IMR-90 (cell line): Measurements from ENCODE around the gene TNRC6A. TPM values are rescaled to one million over a fixed set of nuclear protein-coding genes. Genes with fewer than 3 reads are reported as not detected.

Experiments used
- ATAC-seq: fragments of 200-7000 bp; cut with Tn5 transposase; 2 replicates; pipeline ENCODE4 v1.9.1; 2020; ENCODE audit warnings: low read depth, mild to moderate bottlenecking, moderate library complexity
- BruUV-seq: library from RNA; stranded (reverse); fragments of 400-500 nt; replicated peaks from 2 replicates; lab custom pipeline; 2021; lab: Mats Ljungman, UMichigan
- CTCF ChIA-PET: fragments of 300-600 bp; formaldehyde crosslinking; extraction: SDS; loops from one replicate; lab custom pipeline; 2021; ENCODE audit warnings: antibody characterized with exemption; lab: Yijun Ruan, JAX
- POLR2A ChIA-PET: fragments of 300-600 bp; sonication (Branson Sonifier 250); formaldehyde crosslinking; loops from one replicate; lab custom pipeline; 2022; ENCODE audit warnings: antibody characterized with exemption; ENCODE audit not compliant: unreplicated experiment; lab: Charles Lee
- DNase-seq: peaks from one replicate; pipeline ENCODE4 v3.0.0; 2013
- H2AFZ ChIP-seq: replicated peaks from 2 replicates; pipeline ENCODE3; 2013; ENCODE audit warnings: low read length, mild to moderate bottlenecking; ENCODE audit not compliant: poor library complexity
- H2AK5ac ChIP-seq: 2 replicates; pipeline ENCODE4 v1.6.1; 2013; ENCODE audit warnings: low read depth, low read length, inconsistent platforms
- H2AK9ac ChIP-seq: replicated peaks from 2 replicates; pipeline ENCODE3; 2013; ENCODE audit warnings: mild to moderate bottlenecking, low read depth, low read length, moderate library complexity; ENCODE audit not compliant: poor library complexity
- H2BK120ac ChIP-seq: 2 replicates; pipeline ENCODE4 v1.6.1; 2013; ENCODE audit warnings: low read depth, low read length, inconsistent platforms
- H2BK15ac ChIP-seq: 3 replicates; pipeline ENCODE4 v1.6.1; 2013; ENCODE audit warnings: low read depth, low read length, inconsistent platforms
- H2BK20ac ChIP-seq: 2 replicates; pipeline ENCODE4 v1.6.1; 2013; ENCODE audit warnings: low read depth, mild to moderate bottlenecking, inconsistent platforms, low read length, moderate library complexity
- H2BK5ac ChIP-seq: 2 replicates; pipeline ENCODE4 v1.6.1; 2013; ENCODE audit warnings: mild to moderate bottlenecking, low read depth, low read length, inconsistent platforms; ENCODE audit not compliant: poor library complexity, severe bottlenecking
- H3K14ac ChIP-seq: replicated peaks from 2 replicates; pipeline ENCODE4 v1.6.1; 2013; ENCODE audit warnings: low read depth, low read length, inconsistent platforms
- H3K18ac ChIP-seq: 2 replicates; pipeline ENCODE4 v1.6.1; 2013; ENCODE audit warnings: low read depth, low read length, control low read depth
- H3K23ac ChIP-seq: 2 replicates; pipeline ENCODE4 v1.6.1; 2013; ENCODE audit warnings: low read depth, low read length, inconsistent platforms
- H3K27ac ChIP-seq: 2 replicates; pipeline ENCODE4 v1.5.1; 2013; ENCODE audit warnings: mild to moderate bottlenecking, control low read depth, low read length; ENCODE audit not compliant: insufficient read depth
- H3K27me3 ChIP-seq: 2 replicates; pipeline ENCODE4 v1.6.1; 2013; ENCODE audit warnings: low read length; ENCODE audit not compliant: control insufficient read depth, insufficient read depth
- H3K36me3 ChIP-seq: 2 replicates; pipeline ENCODE4 v1.6.1; 2013; ENCODE audit warnings: low read length, mixed read lengths; ENCODE audit not compliant: control insufficient read depth, insufficient read depth
- H3K4ac ChIP-seq: 2 replicates; pipeline ENCODE4 v1.6.1; 2013; ENCODE audit warnings: low read depth, low read length, inconsistent platforms
- H3K4me1 ChIP-seq: 2 replicates; pipeline ENCODE4 v1.6.1; 2013; ENCODE audit warnings: low read length, mixed read lengths; ENCODE audit not compliant: control insufficient read depth, insufficient read depth
- H3K4me2 ChIP-seq: 2 replicates; pipeline ENCODE4 v1.6.1; 2013; ENCODE audit warnings: low read depth, mild to moderate bottlenecking, control low read depth, low read length, moderate library complexity
- H3K4me3 ChIP-seq: 2 replicates; pipeline ENCODE4 v1.5.1; 2013; ENCODE audit warnings: low read depth, mild to moderate bottlenecking, control low read depth, low read length, moderate library complexity; ENCODE audit not compliant: insufficient read depth
- H3K56ac ChIP-seq: 2 replicates; pipeline ENCODE4 v1.6.1; 2013; ENCODE audit warnings: low read length, inconsistent platforms; ENCODE audit not compliant: insufficient read depth; ENCODE audit errors: extremely low read depth
- H3K79me1 ChIP-seq, 2 experiments: 2 replicates each; pipeline ENCODE4 v1.6.1; 2013; ENCODE audit warnings: low read length in 2 of 2, inconsistent platforms in 1 of 2, low read depth in 1 of 2
- H3K9ac ChIP-seq: 2 replicates; pipeline ENCODE4 v1.6.1; 2013; ENCODE audit warnings: low read depth, low read length, control low read depth
- H3K9me1 ChIP-seq: 2 replicates; pipeline ENCODE4 v1.6.1; 2013; ENCODE audit warnings: low read length, inconsistent platforms; ENCODE audit not compliant: insufficient read depth
- H3K9me3 ChIP-seq: 2 replicates; pipeline ENCODE4 v1.6.1; 2013; ENCODE audit warnings: low read length; ENCODE audit not compliant: control insufficient read depth, insufficient read depth
- H4K20me1 ChIP-seq: 2 replicates; pipeline ENCODE4 v1.6.1; 2013; ENCODE audit warnings: low read length, inconsistent platforms; ENCODE audit not compliant: insufficient read depth
- H4K5ac ChIP-seq: 2 replicates; pipeline ENCODE4 v1.6.1; 2013; ENCODE audit warnings: mild to moderate bottlenecking, low read depth, low read length, control low read depth
- H4K8ac ChIP-seq, 2 experiments: 2 replicates each; pipeline ENCODE4 v1.6.1; 2013; ENCODE audit warnings: low read depth in 2 of 2, low read length in 2 of 2, control low read depth in 1 of 2, inconsistent platforms in 1 of 2
- H4K91ac ChIP-seq: 2 replicates; pipeline ENCODE4 v1.6.1; 2013; ENCODE audit warnings: low read depth, low read length, inconsistent platforms; ENCODE audit not compliant: insufficient read depth
- BHLHE40 ChIP-seq: fragments of 150-350 bp; IDR thresholded peaks from 2 replicates; pipeline ENCODE4 v1.6.1; 2016; ENCODE audit warnings: mild to moderate bottlenecking, low read depth, low read length
- CEBPB ChIP-seq: IDR thresholded peaks from 2 replicates; pipeline ENCODE4 v1.6.1; 2012; ENCODE audit warnings: low read depth, low read length, improper control_type of control experiment
- CHD1 ChIP-seq: IDR thresholded peaks from 2 replicates; pipeline ENCODE4 v1.6.1; 2012; ENCODE audit warnings: low read depth, low read length, improper control_type of control experiment
- CTCF ChIP-seq: conservative IDR thresholded peaks from 2 replicates; pipeline ENCODE4 v1.5.1; 2012; ENCODE audit warnings: mild to moderate bottlenecking, low read depth, low read length, improper control_type of control experiment
- ELK1 ChIP-seq: fragments of 150-350 bp; IDR thresholded peaks from 2 replicates; pipeline ENCODE4 v1.6.1; 2016; ENCODE audit warnings: low read depth, mild to moderate bottlenecking, low read length, moderate library complexity, borderline replicate concordance
- FOS ChIP-seq: fragments of 150-350 bp; IDR thresholded peaks from 2 replicates; pipeline ENCODE4 v1.6.1; 2016; ENCODE audit warnings: low read depth, low read length
- MAFK ChIP-seq: IDR thresholded peaks from 2 replicates; pipeline ENCODE4 v1.6.1; 2012; ENCODE audit warnings: low read depth, low read length, improper control_type of control experiment
- MAZ ChIP-seq: IDR thresholded peaks from 2 replicates; pipeline ENCODE4 v1.6.1; 2012; ENCODE audit warnings: low read depth, mild to moderate bottlenecking, low read length, improper control_type of control experiment, moderate library complexity, borderline replicate concordance
- MXI1 ChIP-seq: IDR thresholded peaks from 2 replicates; pipeline ENCODE4 v1.6.1; 2012; ENCODE audit warnings: low read depth, mild to moderate bottlenecking, low read length, moderate library complexity, borderline replicate concordance
- NFE2L2 ChIP-seq: fragments of 150-350 bp; IDR thresholded peaks from 2 replicates; pipeline ENCODE4 v1.6.1; 2016; ENCODE audit warnings: low read depth, mild to moderate bottlenecking, low read length
- POLR2A ChIP-seq: IDR thresholded peaks from 2 replicates; pipeline ENCODE4 v1.6.1; 2012; ENCODE audit warnings: mild to moderate bottlenecking, low read depth, low read length
- RAD21 ChIP-seq: IDR thresholded peaks from 2 replicates; pipeline ENCODE4 v1.6.1; 2012; ENCODE audit warnings: low read length, improper control_type of control experiment
- RCOR1 ChIP-seq: IDR thresholded peaks from 2 replicates; pipeline ENCODE4 v1.6.1; 2012; ENCODE audit warnings: mild to moderate bottlenecking, low read length, improper control_type of control experiment; ENCODE audit not compliant: insufficient replicate concordance
- RFX5 ChIP-seq: IDR thresholded peaks from 2 replicates; pipeline ENCODE4 v1.8.0; 2012; ENCODE audit warnings: low read depth, mild to moderate bottlenecking, low read length, moderate library complexity
- SMC3 ChIP-seq: fragments of 150-350 bp; IDR thresholded peaks from 2 replicates; pipeline ENCODE4 v1.6.1; 2016; ENCODE audit warnings: low read depth, mild to moderate bottlenecking, antibody characterized with exemption, low read length, moderate library complexity
- USF2 ChIP-seq: fragments of 150-350 bp; IDR thresholded peaks from 2 replicates; pipeline ENCODE4 v1.6.1; 2017; ENCODE audit warnings: mild to moderate bottlenecking, antibody characterized with exemption, low read length, low read depth
- WGBS, 2 experiments: methylation state at CpG; one replicate each; pipeline versions ENCODE4 v1.1.5 to v1.1.7; 2013; ENCODE audit warnings: missing lambda C conversion rate in 2 of 2; ENCODE audit not compliant: insufficient read length in 1 of 2; ENCODE audit errors: extremely low coverage in 2 of 2; 5-methylcytosine and 5-hydroxymethylcytosine counted together
- dilution Hi-C: fragments of 300-500 bp; cut with HindIII; formaldehyde crosslinking; loops from one replicate; pipeline ENCODE4 v1.14.3; 2018; ENCODE audit warnings: low sequenced_read_pairs; ENCODE audit not compliant: unreplicated experiment
- in situ Hi-C: fragments of 300-500 bp; cut with MboI; formaldehyde crosslinking; loops from 3 replicates; pipeline ENCODE4 v1.14.3; 2019; ENCODE audit warnings: low sequenced_read_pairs, inconsistent platforms, mixed read lengths
- intact Hi-C: fragments of 100-400 bp; cut with micrococcal nuclease; formaldehyde crosslinking; loops from 2 replicates; pipeline ENCODE4 v1.10.0; 2022
- polyA plus RNA-seq, 3 experiments: library from polyadenylated mRNA; depleted of rRNA; stranded (reverse); fragments of >200 nt; gene quantifications; 2 replicates each; pipeline ENCODE4 v1.2.3, GENCODE V29; 2012; ENCODE audit warnings: low replicate concordance in 1 of 3
- total RNA-seq: library from RNA; depleted of rRNA; stranded (reverse); fragments of >200 nt; gene quantifications from 2 replicates; pipeline ENCODE4 v1.2.3, GENCODE V29; 2012

The TNRC6A gene
- total and polyA plus RNA-seq, 2 of the 4 experiments (the other 2 are of a cell fraction) = 32.4 to 42.3 TPM

GRCh38 chr16:24771132-24771778 lies 41.8 kb downstream of the TNRC6A start:
- Histone ChIP-seq H4K5ac (no peak overlapping the region), H2BK5ac (no peak overlapping the region), H3K9me1 (peaks cover 5% of the 10 kb centered on the region; the same call in 1 of the 2 replicates), H4K8ac (no peak overlapping the region; a peak in 1 of 4 replicates), H3K27ac (peak overlapping the region; percentile 19; the same call in 1 of the 2 replicates), H3K56ac (no peak overlapping the region), H3K18ac (no peak overlapping the region), H3K4me1 (peaks cover 8% of the 10 kb centered on the region), H2AK5ac (no peak overlapping the region), H3K9ac (no peak overlapping the region), H4K91ac (no peak overlapping the region), H4K20me1 (peaks cover 50% of the 10 kb centered on the region), H3K4ac (no peak overlapping the region), H3K9me3 (no peaks in the 10 kb centered on the region), H3K27me3 (no peaks in the 10 kb centered on the region), H2BK120ac (no peak overlapping the region), H3K36me3 (peaks cover 7% of the 10 kb centered on the region), H2BK15ac (no peak overlapping the region), H3K4me2 (peak overlapping the region; percentile 40; the same call in 1 of the 2 replicates), H3K4me3 (no peak overlapping the region), H2AFZ (no peak overlapping the region), H3K23ac (no peak overlapping the region), H3K79me1 (peaks cover 26 to 60% of the 10 kb centered on the region in 2 experiments), H2BK20ac (no peak overlapping the region), H2AK9ac (no peak overlapping the region), H3K14ac (no peak overlapping the region)
- in situ Hi-C loops (no loop called here), dilution Hi-C loops (no loop called here), intact Hi-C loops (loop anchor here (5.0 kb wide), 1 partner anchor 189 kb away; no protein-coding TSS in a partner anchor)
- TF ChIP-seq CTCF (no peak), RAD21 (no peak), SMC3 (no peak), BHLHE40 (no peak), FOS (no peak), NFE2L2 (no peak), CHD1 (no peak), RFX5 (no peak), MAZ (no peak), MXI1 (no peak), USF2 (no peak), POLR2A (no peak), ELK1 (no peak), MAFK (no peak), CEBPB (no peak), RCOR1 (no peak)
- no TSS peak for BruUV-seq
- CTCF ChIA-PET = no interaction called here
- DNase-seq (peak; percentile 75), ATAC-seq (peak; percentile 88)
- no CpG with 5 or more reads among the region's 5 CpGs for WGBS, 2 experiments
- POLR2A ChIA-PET = no interaction called here
